Measurements from ENCODE around the gene GALK2. TPM values are rescaled to one million over a fixed set of nuclear protein-coding genes. Genes with fewer than 3 reads are reported as not detected.
A peak's percentile ranks its signal among the peaks of the same experiment; 100 is the strongest.

GALK2 gene
- total RNA-seq, 1 donor from 2014 or later = 47.6 TPM

GRCh38 chr15:49155834-49156627, 14.0 kb upstream of the GALK2 start:
- Histone ChIP-seq H3K4me1 (peaks cover 37% of the 10 kb centered on the region), H3K9me3 (no peaks in the 10 kb centered on the region), H3K27me3 (no peaks in the 10 kb centered on the region), H3K27ac (peak overlapping the region; percentile 92), H3K4me3 (peak overlapping the region; percentile 84 to 98), H3K36me3 (no peaks in the 10 kb centered on the region)
- DNase-seq (ENCODE audit: extremely low spot score in 2 of 2) = no peak
- TF ChIP-seq CTCF (IDR thresholded peaks at IDR 0.05) = no peak
- intact Hi-C loops (cut with DNase I) = no loop called here

GRCh38 chr15:49163678-49164077, 6.4 kb upstream of the GALK2 start:
- Histone ChIP-seq H3K9me3 (no peaks in the 10 kb centered on the region), H3K27ac (no peak overlapping the region), H3K4me3 (no peak overlapping the region), H3K36me3 (peaks cover 0 to 3% of the 10 kb centered on the region in 2 donors), H3K4me1 (no peaks in the 10 kb centered on the region), H3K27me3 (no peaks in the 10 kb centered on the region)
- TF ChIP-seq CTCF (IDR thresholded peaks at IDR 0.05) (no peak), POLR2AphosphoS5 (IDR thresholded peaks at IDR 0.05; ENCODE audit: insufficient read depth in 1 of 2, low read depth in 1 of 2) (no peak), POLR2A (IDR thresholded peaks at IDR 0.05) (no peak)
- no peak for DNase-seq (ENCODE audit: extremely low spot score in 2 of 2)
- intact Hi-C loops (cut with DNase I) = no loop called here

GRCh38 chr15:49164865-49165264, 5.2 kb upstream of the GALK2 start:
- Histone ChIP-seq H3K9me3 (no peaks in the 10 kb centered on the region), H3K27ac (no peak overlapping the region), H3K27me3 (no peaks in the 10 kb centered on the region), H3K4me3 (no peak overlapping the region), H3K4me1 (no peaks in the 10 kb centered on the region), H3K36me3 (peaks cover 0 to 3% of the 10 kb centered on the region in 2 donors)
- no peak for TF ChIP-seq POLR2A (IDR thresholded peaks at IDR 0.05)
- TF ChIP-seq POLR2AphosphoS5 (IDR thresholded peaks at IDR 0.05; ENCODE audit: insufficient read depth in 1 of 2, low read depth in 1 of 2) = no peak
- no peak for TF ChIP-seq CTCF (IDR thresholded peaks at IDR 0.05)
- DNase-seq (ENCODE audit: extremely low spot score in 2 of 2) = no peak
- intact Hi-C loops (cut with DNase I) = no loop called here

GRCh38 chr15:49168016-49168415, 2.0 kb upstream of the GALK2 start:
- intact Hi-C loops (cut with DNase I) = no loop called here
- H3K4me1 ChIP-seq = peaks cover 4% of the 10 kb centered on the region
- no peak for TF ChIP-seq POLR2AphosphoS5 (IDR thresholded peaks at IDR 0.05; ENCODE audit: insufficient read depth in 1 of 2, low read depth in 1 of 2)
- no peak for TF ChIP-seq POLR2A (IDR thresholded peaks at IDR 0.05)
- no peak for TF ChIP-seq CTCF (IDR thresholded peaks at IDR 0.05)
- no peak overlapping the region for H3K27ac ChIP-seq
- no peaks in the 10 kb centered on the region for H3K9me3 ChIP-seq
- H3K27me3 ChIP-seq = no peaks in the 10 kb centered on the region
- H3K36me3 ChIP-seq = no peaks in the 10 kb centered on the region
- no peak overlapping the region for H3K4me3 ChIP-seq
- no peak for DNase-seq (ENCODE audit: extremely low spot score in 2 of 2)

- no peak for TF ChIP-seq CTCF (IDR thresholded peaks at IDR 0.05)
- TF ChIP-seq POLR2A (IDR thresholded peaks at IDR 0.05) = no peak
- TF ChIP-seq POLR2AphosphoS5 (IDR thresholded peaks at IDR 0.05; ENCODE audit: insufficient read depth in 1 of 2, low read depth in 1 of 2) = no peak
- peaks cover 4% of the 10 kb centered on the region for H3K4me1 ChIP-seq
- H3K4me3 ChIP-seq = no peak overlapping the region
- intact Hi-C loops (cut with DNase I) = no loop called here
- no peaks in the 10 kb centered on the region for H3K9me3 ChIP-seq
- DNase-seq (ENCODE audit: extremely low spot score in 2 of 2) = no peak
- H3K27ac ChIP-seq = no peak overlapping the region
- no peaks in the 10 kb centered on the region for H3K27me3 ChIP-seq
- H3K36me3 ChIP-seq = no peaks in the 10 kb centered on the region
Measured at GRCh38 chr15:49171790-49172189, 1.7 kb downstream of the GALK2 start.
